ENCODE results near the gene ANKUB1. TPM values are rescaled to one million over a fixed set of nuclear protein-coding genes. Genes with fewer than 3 reads are reported as not detected.

The ANKUB1 gene
- total and polyA plus RNA-seq, 3 experiments from 2014 or later, result not detected

DNA sequence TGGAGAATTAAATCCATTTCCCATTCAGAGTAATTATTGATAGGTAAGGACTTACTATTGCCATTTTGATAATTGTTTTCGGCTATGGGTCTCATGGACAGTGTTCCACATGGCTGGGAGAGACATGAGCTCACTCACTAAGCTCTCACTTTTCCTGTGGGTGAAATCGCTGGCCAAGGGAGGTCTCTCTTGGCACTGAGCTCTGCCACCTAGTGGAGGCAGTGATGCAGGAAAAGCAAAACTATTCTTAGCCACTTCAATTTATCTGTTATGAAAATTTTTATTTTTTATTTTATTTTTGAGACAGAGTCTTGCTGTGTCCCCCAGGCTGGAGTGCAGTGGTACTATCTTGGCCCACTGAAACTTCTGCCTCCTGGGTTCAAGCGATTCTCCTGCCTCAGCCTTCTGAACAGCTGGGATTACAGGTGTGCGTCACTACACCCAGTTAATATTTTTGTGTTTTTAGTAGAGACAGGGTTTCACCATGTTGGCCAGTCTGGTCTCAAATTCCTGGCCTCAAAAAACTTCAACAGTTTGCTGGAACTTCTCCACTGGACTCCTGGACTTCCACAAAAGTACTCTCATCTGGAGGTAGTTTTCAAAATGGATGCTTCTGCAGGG lies 16.0 kb upstream of the ANKUB1 start:
- no peak overlapping the region for H3K27ac ChIP-seq (ENCODE audit: low read depth, low read length)

DNA sequence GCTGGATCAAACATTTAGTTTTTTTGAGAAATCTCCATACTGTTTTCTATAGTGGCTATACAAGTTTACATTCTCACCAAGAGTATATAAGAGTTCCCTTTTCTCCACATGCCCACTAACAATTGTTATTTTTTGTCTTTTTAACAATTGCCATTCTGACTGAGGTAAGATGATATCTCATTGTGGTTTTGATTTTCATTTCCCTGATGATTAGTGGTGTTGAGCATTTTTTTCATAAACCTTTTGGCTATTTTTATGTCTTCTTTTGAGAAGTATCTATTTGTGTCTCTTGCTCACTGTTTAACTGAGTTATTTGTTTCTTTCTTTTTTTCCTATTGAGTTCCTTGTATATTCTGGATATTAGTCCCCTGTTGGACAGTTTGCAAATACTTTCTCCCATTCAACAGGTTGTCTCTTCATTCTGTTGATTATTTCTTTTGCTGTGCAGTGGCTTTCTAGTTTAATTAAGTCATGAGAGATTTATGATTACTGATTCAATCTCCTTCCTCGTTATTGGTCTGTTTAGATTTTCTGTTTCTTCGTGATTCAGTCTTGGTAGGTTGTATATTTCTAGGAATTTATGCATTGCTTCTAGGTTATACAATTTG lies 13.9 kb upstream of the ANKUB1 start:
- H3K27ac ChIP-seq (ENCODE audit: low read depth, low read length), result no peak overlapping the region
- ChIA-PET CTCF (no interaction called here), POLR2A (no interaction called here)

More for the DNA sequence above, 16.0 kb upstream of the ANKUB1 start:
- Histone ChIP-seq H3K27me3 (ENCODE audit: insufficient read depth, low read length, poor library complexity, severe bottlenecking) (no peaks in the 10 kb centered on the region), H3K4me1 (ENCODE audit: insufficient read depth, low read length) (peaks cover 4% of the 10 kb centered on the region), H3K4me3 (ENCODE audit: low read length) (no peak overlapping the region), H3K9me3 (ENCODE audit: low read length) (no peaks in the 10 kb centered on the region), H3K36me3 (ENCODE audit: insufficient read depth, low read length) (no peaks in the 10 kb centered on the region)
- Mint-ChIP-seq H3K27me3 (peaks cover 11 to 23% of the 10 kb centered on the region in 2 donors), H3K27ac (peak overlapping the region in 1 of 8 donors; percentile 66), H3K4me3 (no peak overlapping the region), H3K4me1 (peaks cover 10 to 15% (median 10%) of the 10 kb centered on the region in 3 donors), H3K36me3 (peaks cover 0 to 8% (median 0%) of the 10 kb centered on the region in 3 donors), H3K9me3 (peaks cover 0 to 3% (median 0%) of the 10 kb centered on the region in 5 donors)
- POLR2A ChIA-PET, result no interaction called here
- CTCF ChIA-PET, result interaction anchor here (0.7 to 2.6 kb wide), 21 partner anchors 9 to 689 kb away, joined by 3 to 17 read pairs (median 3); partner anchors contain the start of genes ANKUB1, COMMD2 and WWTR1
- DNase-seq, result peak; percentile 18 to 67 (median 34)

DNA sequence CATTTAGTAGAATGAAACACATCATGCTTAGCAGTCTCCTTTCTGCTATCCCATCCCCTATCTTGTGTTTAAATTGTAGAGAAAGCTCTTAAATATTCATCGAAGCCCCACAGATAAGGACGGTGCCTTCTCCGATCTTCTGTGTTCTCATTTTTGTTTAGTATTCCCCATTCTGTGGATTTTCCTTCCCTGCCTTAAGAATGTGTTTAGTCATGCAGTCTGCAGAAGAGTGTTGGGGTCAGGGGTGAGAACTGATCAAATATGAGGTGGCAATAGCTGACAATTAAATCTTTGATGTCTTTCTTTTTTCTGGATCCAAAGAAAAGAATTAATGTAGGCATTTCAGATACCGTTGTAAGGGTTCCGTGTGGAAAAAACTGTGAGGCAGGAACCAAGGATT lies 9.3 kb upstream of the ANKUB1 start:
- ChIA-PET CTCF (no interaction called here), POLR2A (no interaction called here)
- no peak overlapping the region for H3K4me3 ChIP-seq (ENCODE audit: low read length)
- H3K27ac Mint-ChIP-seq, result no peak overlapping the region
- H3K9me3 Mint-ChIP-seq, result peaks cover 0 to 5% (median 3%) of the 10 kb centered on the region in 5 donors
- H3K27me3 Mint-ChIP-seq, result peaks cover 9 to 36% of the 10 kb centered on the region in 2 donors
- H3K9me3 ChIP-seq (ENCODE audit: low read length), result no peaks in the 10 kb centered on the region
- H3K4me1 ChIP-seq (ENCODE audit: insufficient read depth, low read length), result no peaks in the 10 kb centered on the region
- no peaks in the 10 kb centered on the region for H3K36me3 ChIP-seq (ENCODE audit: insufficient read depth, low read length)
- no peaks in the 10 kb centered on the region for H3K27me3 ChIP-seq (ENCODE audit: insufficient read depth, low read length, poor library complexity, severe bottlenecking)
- H3K36me3 Mint-ChIP-seq, result no peaks in the 10 kb centered on the region
- peaks cover 0 to 3% (median 0%) of the 10 kb centered on the region in 3 donors for H3K4me1 Mint-ChIP-seq
- no peak for DNase-seq
- H3K27ac ChIP-seq (ENCODE audit: low read depth, low read length), result no peak overlapping the region
- no peak overlapping the region for H3K4me3 Mint-ChIP-seq

More for the DNA sequence above, 13.9 kb upstream of the ANKUB1 start:
- DNase-seq, result no peak
- Histone ChIP-seq H3K4me3 (ENCODE audit: low read length) (no peak overlapping the region), H3K36me3 (ENCODE audit: insufficient read depth, low read length) (no peaks in the 10 kb centered on the region), H3K4me1 (ENCODE audit: insufficient read depth, low read length) (no peaks in the 10 kb centered on the region), H3K9me3 (ENCODE audit: low read length) (no peaks in the 10 kb centered on the region), H3K27me3 (ENCODE audit: insufficient read depth, low read length, poor library complexity, severe bottlenecking) (no peaks in the 10 kb centered on the region)
- Mint-ChIP-seq H3K27ac (no peak overlapping the region), H3K4me1 (peaks cover 2 to 4% (median 3%) of the 10 kb centered on the region in 3 donors), H3K27me3 (peaks cover 8 to 29% of the 10 kb centered on the region in 2 donors), H3K36me3 (no peaks in the 10 kb centered on the region), H3K4me3 (no peak overlapping the region), H3K9me3 (peaks cover 0 to 5% (median 0%) of the 10 kb centered on the region in 5 donors)

DNA sequence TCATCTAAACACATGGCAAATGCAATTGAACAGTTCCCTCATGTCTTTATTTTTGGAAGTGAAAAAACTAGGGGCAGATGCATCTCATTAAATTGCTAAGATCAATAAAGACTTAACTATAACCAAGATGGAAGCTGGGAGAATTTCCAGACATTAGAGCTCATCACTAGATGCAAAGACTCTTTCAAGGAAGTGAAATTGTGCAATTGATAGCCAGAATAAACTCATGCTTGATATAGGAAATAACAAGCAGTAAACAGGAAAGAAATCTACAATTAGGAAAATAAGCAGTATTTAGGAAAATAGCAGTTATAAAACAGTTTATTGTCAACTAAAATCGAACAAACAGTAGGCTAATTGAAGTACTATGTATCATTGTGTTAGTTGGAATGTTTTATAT lies 8.8 kb upstream of the ANKUB1 start:
- Histone ChIP-seq H3K36me3 (ENCODE audit: insufficient read depth, low read length) (no peaks in the 10 kb centered on the region), H3K4me1 (ENCODE audit: insufficient read depth, low read length) (no peaks in the 10 kb centered on the region), H3K4me3 (ENCODE audit: low read length) (no peak overlapping the region), H3K27me3 (ENCODE audit: insufficient read depth, low read length, poor library complexity, severe bottlenecking) (no peaks in the 10 kb centered on the region), H3K27ac (ENCODE audit: low read depth, low read length) (no peak overlapping the region), H3K9me3 (ENCODE audit: low read length) (no peaks in the 10 kb centered on the region)
- H3K9me3 Mint-ChIP-seq, result peaks cover 0 to 5% (median 2%) of the 10 kb centered on the region in 5 donors
- H3K4me3 Mint-ChIP-seq, result no peak overlapping the region
- H3K27ac Mint-ChIP-seq, result no peak overlapping the region
- ChIA-PET POLR2A (no interaction called here), CTCF (interaction anchor here (1.3 kb wide), 1 partner anchor 49 kb away, joined by 4 read pairs; the partner anchor contains the start of gene COMMD2)
- H3K4me1 Mint-ChIP-seq, result no peaks in the 10 kb centered on the region
- no peak for DNase-seq
- H3K36me3 Mint-ChIP-seq, result no peaks in the 10 kb centered on the region
- peaks cover 9 to 32% of the 10 kb centered on the region in 2 donors for H3K27me3 Mint-ChIP-seq

DNA sequence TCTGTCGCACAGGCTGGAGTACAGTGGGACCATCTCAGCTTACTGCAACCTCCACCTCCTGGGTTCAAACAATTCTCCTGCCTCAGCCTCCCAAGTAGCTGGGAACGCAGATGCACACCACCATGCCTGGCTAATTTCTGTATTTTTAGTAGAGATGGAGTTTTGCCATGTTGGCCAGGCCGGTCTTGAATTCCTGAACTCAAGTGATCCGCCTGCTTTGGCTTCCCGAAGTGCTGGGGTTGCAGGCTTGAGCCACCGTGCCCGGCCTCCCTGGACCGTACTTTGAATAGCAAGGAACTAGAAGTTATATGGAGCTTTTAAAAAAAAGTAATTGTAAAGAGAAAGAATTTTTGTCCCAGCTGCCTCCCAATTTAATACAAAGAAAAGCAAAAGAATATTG lies 8.3 kb upstream of the ANKUB1 start:
- Histone ChIP-seq H3K27ac (ENCODE audit: low read depth, low read length) (no peak overlapping the region), H3K36me3 (ENCODE audit: insufficient read depth, low read length) (no peaks in the 10 kb centered on the region), H3K4me3 (ENCODE audit: low read length) (no peak overlapping the region), H3K27me3 (ENCODE audit: insufficient read depth, low read length, poor library complexity, severe bottlenecking) (no peaks in the 10 kb centered on the region), H3K9me3 (ENCODE audit: low read length) (no peaks in the 10 kb centered on the region), H3K4me1 (ENCODE audit: insufficient read depth, low read length) (no peaks in the 10 kb centered on the region)
- Mint-ChIP-seq H3K9me3 (peaks cover 0 to 5% (median 2%) of the 10 kb centered on the region in 5 donors), H3K27me3 (peaks cover 5 to 27% of the 10 kb centered on the region in 2 donors), H3K4me3 (no peak overlapping the region), H3K27ac (no peak overlapping the region), H3K4me1 (no peaks in the 10 kb centered on the region), H3K36me3 (no peaks in the 10 kb centered on the region)
- ChIA-PET CTCF (interaction anchor here (1.3 kb wide), 1 partner anchor 48 kb away, joined by 4 read pairs; the partner anchor contains the start of gene COMMD2), POLR2A (no interaction called here)
- DNase-seq, result no peak

DNA sequence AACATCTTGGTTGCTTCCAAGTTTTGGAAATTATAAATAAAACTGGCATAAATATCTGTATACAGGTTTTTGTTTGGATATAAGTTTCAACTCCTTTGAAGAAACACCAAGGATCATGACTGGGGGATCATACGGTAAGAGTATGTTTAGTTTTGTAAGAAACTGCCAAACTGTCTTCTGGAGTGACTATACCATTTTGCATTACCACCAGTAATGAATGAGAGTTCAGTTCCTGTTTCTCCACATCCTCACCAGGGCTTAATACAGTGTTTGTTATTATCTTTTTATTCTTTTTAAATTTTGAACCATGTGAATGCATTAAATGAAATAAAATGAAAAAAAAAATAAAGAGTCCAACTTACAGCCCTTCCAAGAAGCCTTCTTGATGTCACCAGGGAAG lies 3.7 kb upstream of the ANKUB1 start:
- Histone ChIP-seq H3K9me3 (ENCODE audit: low read length) (no peaks in the 10 kb centered on the region), H3K27ac (ENCODE audit: low read depth, low read length) (no peak overlapping the region), H3K36me3 (ENCODE audit: insufficient read depth, low read length) (no peaks in the 10 kb centered on the region), H3K4me1 (ENCODE audit: insufficient read depth, low read length) (no peaks in the 10 kb centered on the region), H3K27me3 (ENCODE audit: insufficient read depth, low read length, poor library complexity, severe bottlenecking) (no peaks in the 10 kb centered on the region), H3K4me3 (ENCODE audit: low read length) (no peak overlapping the region)
- H3K27me3 Mint-ChIP-seq, result peaks cover 14 to 39% of the 10 kb centered on the region in 2 donors
- H3K9me3 Mint-ChIP-seq, result peaks cover 0 to 3% (median 0%) of the 10 kb centered on the region in 5 donors
- ChIA-PET POLR2A (no interaction called here), CTCF (interaction anchor here (2.4 kb wide), 1 partner anchor 13 kb away, joined by 11 read pairs; no protein-coding TSS in a partner anchor)
- no peak overlapping the region for H3K4me3 Mint-ChIP-seq
- no peaks in the 10 kb centered on the region for H3K4me1 Mint-ChIP-seq
- no peak overlapping the region for H3K27ac Mint-ChIP-seq
- DNase-seq, result no peak
- H3K36me3 Mint-ChIP-seq, result no peaks in the 10 kb centered on the region

DNA sequence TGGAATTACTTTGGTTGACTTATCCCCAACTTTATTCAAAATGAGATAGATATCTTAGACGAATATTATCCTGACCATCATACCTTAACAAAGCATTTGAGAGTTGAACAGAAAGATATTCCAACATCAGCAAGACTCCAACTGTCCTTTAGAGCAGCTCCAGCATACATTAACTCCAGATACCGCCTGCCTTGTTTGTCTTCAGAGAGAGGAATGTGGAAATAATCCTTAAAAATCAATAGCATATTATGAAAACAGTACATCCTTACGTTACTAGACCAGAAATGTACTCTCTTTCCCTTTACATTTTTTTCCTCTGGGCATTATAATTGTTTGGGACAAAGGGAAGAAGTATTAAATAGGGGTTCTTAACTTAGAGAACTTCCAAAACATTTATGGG lies 1.7 kb downstream of the ANKUB1 start:
- CTCF ChIA-PET, result no interaction called here
- no peak for DNase-seq
- H3K9me3 ChIP-seq (ENCODE audit: low read length), result no peaks in the 10 kb centered on the region
- no peaks in the 10 kb centered on the region for H3K27me3 ChIP-seq (ENCODE audit: insufficient read depth, low read length, poor library complexity, severe bottlenecking)
- no peak overlapping the region for H3K4me3 Mint-ChIP-seq
- H3K27me3 Mint-ChIP-seq, result peaks cover 19 to 57% of the 10 kb centered on the region in 2 donors
- POLR2A ChIA-PET, result no interaction called here
- no peak overlapping the region for H3K27ac ChIP-seq (ENCODE audit: low read depth, low read length)
- no peaks in the 10 kb centered on the region for H3K4me1 Mint-ChIP-seq
- H3K9me3 Mint-ChIP-seq, result no peaks in the 10 kb centered on the region
- no peaks in the 10 kb centered on the region for H3K36me3 ChIP-seq (ENCODE audit: insufficient read depth, low read length)
- H3K4me3 ChIP-seq (ENCODE audit: low read length), result no peak overlapping the region
- H3K36me3 Mint-ChIP-seq, result peaks cover 0 to 1% (median 0%) of the 10 kb centered on the region in 3 donors
- H3K27ac Mint-ChIP-seq, result no peak overlapping the region
- no peaks in the 10 kb centered on the region for H3K4me1 ChIP-seq (ENCODE audit: insufficient read depth, low read length)

DNA sequence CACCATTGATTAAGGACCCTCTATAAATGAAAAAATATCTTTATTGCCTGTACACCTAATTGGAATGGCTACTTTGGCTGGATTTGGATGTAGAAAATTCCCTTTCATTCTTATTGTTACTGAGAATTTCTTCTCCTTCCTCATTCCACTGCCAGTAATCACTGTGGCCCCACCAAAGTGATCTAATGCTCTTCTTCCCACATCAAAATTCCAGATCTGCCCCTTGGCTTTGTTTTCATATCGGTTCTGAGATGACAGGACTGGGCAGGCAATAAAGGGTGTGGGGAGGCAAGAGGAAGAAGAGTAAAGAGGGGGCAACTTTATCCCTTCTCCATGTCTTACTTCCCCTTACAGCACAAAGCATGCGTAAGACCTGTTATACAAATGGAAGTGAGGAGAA lies 2.1 kb downstream of the ANKUB1 start:
- no peaks in the 10 kb centered on the region for H3K9me3 ChIP-seq (ENCODE audit: low read length)
- POLR2A ChIA-PET, result no interaction called here
- no peaks in the 10 kb centered on the region for H3K36me3 ChIP-seq (ENCODE audit: insufficient read depth, low read length)
- H3K4me1 ChIP-seq (ENCODE audit: insufficient read depth, low read length), result no peaks in the 10 kb centered on the region
- no peak overlapping the region for H3K4me3 ChIP-seq (ENCODE audit: low read length)
- DNase-seq, result no peak
- peaks cover 0 to 3% (median 0%) of the 10 kb centered on the region in 5 donors for H3K9me3 Mint-ChIP-seq
- no peak overlapping the region for H3K4me3 Mint-ChIP-seq
- peaks cover 19 to 57% of the 10 kb centered on the region in 2 donors for H3K27me3 Mint-ChIP-seq
- H3K27ac ChIP-seq (ENCODE audit: low read depth, low read length), result no peak overlapping the region
- CTCF ChIA-PET, result no interaction called here
- no peaks in the 10 kb centered on the region for H3K27me3 ChIP-seq (ENCODE audit: insufficient read depth, low read length, poor library complexity, severe bottlenecking)
- H3K27ac Mint-ChIP-seq, result no peak overlapping the region
- H3K4me1 Mint-ChIP-seq, result no peaks in the 10 kb centered on the region
- peaks cover 0 to 3% (median 0%) of the 10 kb centered on the region in 3 donors for H3K36me3 Mint-ChIP-seq
